OCI-LY7 (cell line): Measurements from ENCODE around the gene COPZ1.

Source experiments
- EZH2phosphoT487 ChIP-seq: fragments of 200-600 bp; sonication (generic); IDR thresholded peaks from 2 replicates; pipeline ENCODE4 v1.6.1; 2018; ENCODE audit warnings: low read depth, borderline replicate concordance, mild to moderate bottlenecking, mixed run types, antibody characterized with exemption, low read length, moderate library complexity, mixed read lengths
- TF ChIP-seq, protein P1 (sequence below): fragments of 200-600 bp; sonication (generic); conservative IDR thresholded peaks from 2 replicates; pipeline ENCODE4 v1.5.1; 2014; ENCODE audit warnings: mild to moderate bottlenecking, antibody characterized with exemption, low read length, moderate library complexity, mixed read lengths

DNA sequence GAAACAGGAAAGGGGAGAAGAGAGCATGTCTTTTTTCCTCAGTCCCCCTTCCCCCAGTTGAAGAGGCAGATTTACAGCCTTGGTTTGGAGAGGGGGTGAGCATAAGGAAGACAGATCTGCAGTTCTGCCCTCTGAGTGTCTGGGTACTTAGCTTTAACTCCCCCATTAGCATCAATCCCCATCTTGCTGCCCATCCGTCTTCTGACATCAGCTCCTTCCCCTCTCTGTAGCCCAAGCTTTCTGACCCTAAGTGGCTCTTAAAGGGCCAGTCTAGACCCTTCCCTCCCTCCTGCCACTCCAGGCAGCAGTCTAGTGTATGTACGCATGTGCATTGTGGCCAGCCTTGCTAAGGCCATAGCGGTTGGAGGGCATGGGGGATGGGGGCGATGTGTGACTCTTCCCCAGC, 32.0 kb downstream of the COPZ1 start:
- TF ChIP-seq, protein P1, sequence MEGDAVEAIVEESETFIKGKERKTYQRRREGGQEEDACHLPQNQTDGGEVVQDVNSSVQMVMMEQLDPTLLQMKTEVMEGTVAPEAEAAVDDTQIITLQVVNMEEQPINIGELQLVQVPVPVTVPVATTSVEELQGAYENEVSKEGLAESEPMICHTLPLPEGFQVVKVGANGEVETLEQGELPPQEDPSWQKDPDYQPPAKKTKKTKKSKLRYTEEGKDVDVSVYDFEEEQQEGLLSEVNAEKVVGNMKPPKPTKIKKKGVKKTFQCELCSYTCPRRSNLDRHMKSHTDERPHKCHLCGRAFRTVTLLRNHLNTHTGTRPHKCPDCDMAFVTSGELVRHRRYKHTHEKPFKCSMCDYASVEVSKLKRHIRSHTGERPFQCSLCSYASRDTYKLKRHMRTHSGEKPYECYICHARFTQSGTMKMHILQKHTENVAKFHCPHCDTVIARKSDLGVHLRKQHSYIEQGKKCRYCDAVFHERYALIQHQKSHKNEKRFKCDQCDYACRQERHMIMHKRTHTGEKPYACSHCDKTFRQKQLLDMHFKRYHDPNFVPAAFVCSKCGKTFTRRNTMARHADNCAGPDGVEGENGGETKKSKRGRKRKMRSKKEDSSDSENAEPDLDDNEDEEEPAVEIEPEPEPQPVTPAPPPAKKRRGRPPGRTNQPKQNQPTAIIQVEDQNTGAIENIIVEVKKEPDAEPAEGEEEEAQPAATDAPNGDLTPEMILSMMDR: no peak
- no peak for TF ChIP-seq EZH2phosphoT487
